ENCODE results near the gene PLPPR1.

DNA sequence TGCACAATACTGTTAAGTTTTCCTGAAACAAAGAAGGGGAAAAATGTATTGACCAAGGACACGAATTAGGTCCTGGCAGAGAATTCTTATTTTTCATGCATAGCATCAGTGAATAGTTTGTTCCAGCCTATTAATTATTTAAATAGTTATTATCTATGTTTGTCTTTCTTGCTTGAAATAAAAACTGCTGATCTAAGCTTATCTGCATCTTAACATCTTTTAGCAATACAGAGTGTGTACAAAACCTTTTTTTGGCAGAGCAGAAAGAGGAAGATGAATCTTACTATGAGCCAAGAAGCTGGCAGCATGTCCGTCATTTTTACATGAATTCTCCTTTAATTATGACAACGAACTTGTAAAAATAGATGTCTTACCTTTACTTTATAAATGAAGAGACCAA lies 23.3 kb upstream of the PLPPR1 start:
- TF ChIP-seq, protein P1, sequence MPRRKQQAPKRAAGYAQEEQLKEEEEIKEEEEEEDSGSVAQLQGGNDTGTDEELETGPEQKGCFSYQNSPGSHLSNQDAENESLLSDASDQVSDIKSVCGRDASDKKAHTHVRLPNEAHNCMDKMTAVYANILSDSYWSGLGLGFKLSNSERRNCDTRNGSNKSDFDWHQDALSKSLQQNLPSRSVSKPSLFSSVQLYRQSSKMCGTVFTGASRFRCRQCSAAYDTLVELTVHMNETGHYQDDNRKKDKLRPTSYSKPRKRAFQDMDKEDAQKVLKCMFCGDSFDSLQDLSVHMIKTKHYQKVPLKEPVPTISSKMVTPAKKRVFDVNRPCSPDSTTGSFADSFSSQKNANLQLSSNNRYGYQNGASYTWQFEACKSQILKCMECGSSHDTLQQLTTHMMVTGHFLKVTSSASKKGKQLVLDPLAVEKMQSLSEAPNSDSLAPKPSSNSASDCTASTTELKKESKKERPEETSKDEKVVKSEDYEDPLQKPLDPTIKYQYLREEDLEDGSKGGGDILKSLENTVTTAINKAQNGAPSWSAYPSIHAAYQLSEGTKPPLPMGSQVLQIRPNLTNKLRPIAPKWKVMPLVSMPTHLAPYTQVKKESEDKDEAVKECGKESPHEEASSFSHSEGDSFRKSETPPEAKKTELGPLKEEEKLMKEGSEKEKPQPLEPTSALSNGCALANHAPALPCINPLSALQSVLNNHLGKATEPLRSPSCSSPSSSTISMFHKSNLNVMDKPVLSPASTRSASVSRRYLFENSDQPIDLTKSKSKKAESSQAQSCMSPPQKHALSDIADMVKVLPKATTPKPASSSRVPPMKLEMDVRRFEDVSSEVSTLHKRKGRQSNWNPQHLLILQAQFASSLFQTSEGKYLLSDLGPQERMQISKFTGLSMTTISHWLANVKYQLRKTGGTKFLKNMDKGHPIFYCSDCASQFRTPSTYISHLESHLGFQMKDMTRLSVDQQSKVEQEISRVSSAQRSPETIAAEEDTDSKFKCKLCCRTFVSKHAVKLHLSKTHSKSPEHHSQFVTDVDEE (CRISPR knock-in tag; IDR thresholded peaks at IDR 0.05): no peak
- TF ChIP-seq ZFP30 (CRISPR knock-in tag; IDR thresholded peaks at IDR 0.05) (no peak), TCF4 (CRISPR knock-in tag; IDR thresholded peaks at IDR 0.05; ENCODE audit: borderline replicate concordance) (no peak), ZC3H10 (CRISPR knock-in tag; IDR thresholded peaks at IDR 0.05) (no peak), ARNTL (CRISPR knock-in tag; IDR thresholded peaks at IDR 0.05; ENCODE audit: borderline replicate concordance, low read depth) (no peak), ZFP3 (CRISPR knock-in tag; IDR thresholded peaks at IDR 0.05) (no peak), ESRRG (CRISPR knock-in tag; IDR thresholded peaks at IDR 0.05) (no peak), ZNF565 (CRISPR knock-in tag; conservative IDR thresholded peaks at IDR 0.05; ENCODE audit: low read depth) (no peak), PPARA (CRISPR knock-in tag; IDR thresholded peaks at IDR 0.05; ENCODE audit: borderline replicate concordance) (no peak), SNAI2 (CRISPR knock-in tag; IDR thresholded peaks at IDR 0.05) (no peak), CSDC2 (CRISPR knock-in tag; IDR thresholded peaks at IDR 0.05) (no peak)
- TF ChIP-seq, protein P2, sequence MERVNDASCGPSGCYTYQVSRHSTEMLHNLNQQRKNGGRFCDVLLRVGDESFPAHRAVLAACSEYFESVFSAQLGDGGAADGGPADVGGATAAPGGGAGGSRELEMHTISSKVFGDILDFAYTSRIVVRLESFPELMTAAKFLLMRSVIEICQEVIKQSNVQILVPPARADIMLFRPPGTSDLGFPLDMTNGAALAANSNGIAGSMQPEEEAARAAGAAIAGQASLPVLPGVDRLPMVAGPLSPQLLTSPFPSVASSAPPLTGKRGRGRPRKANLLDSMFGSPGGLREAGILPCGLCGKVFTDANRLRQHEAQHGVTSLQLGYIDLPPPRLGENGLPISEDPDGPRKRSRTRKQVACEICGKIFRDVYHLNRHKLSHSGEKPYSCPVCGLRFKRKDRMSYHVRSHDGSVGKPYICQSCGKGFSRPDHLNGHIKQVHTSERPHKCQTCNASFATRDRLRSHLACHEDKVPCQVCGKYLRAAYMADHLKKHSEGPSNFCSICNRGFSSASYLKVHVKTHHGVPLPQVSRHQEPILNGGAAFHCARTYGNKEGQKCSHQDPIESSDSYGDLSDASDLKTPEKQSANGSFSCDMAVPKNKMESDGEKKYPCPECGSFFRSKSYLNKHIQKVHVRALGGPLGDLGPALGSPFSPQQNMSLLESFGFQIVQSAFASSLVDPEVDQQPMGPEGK (CRISPR knock-in tag; IDR thresholded peaks at IDR 0.05; ENCODE audit: borderline replicate concordance): no peak
